A549 treated with RU486 at 1 μM for 4 hours (cell line): Measurements from ENCODE around the gene ARHGAP28. TPM values are rescaled to one million over a fixed set of nuclear protein-coding genes. Genes with fewer than 3 reads are reported as not detected.

Experiments used
- total RNA-seq: library from RNA; stranded (reverse); fragments of 200-300 nt; extraction: Qiagen RNA extraction; gene quantifications from 5 replicates; pipeline ENCODE4 v1.2.3, GENCODE V29; 2022; ENCODE audit warnings: low read depth

ARHGAP28 gene
- total RNA-seq: 0.05 to 0.48 TPM (median 0.08 TPM) in 3 of 5 replicates, not detected in the others

GRCh38 chr18:6729247-6730091 lies at the start of gene ARHGAP28:
Gene ARHGAP28 (plus strand): TSS chr18:6729716. CDS start chr18:6729822, 106 bp downstream.

